ENCODE measurements around the gene CEP89. TPM values are rescaled to one million over a fixed set of nuclear protein-coding genes. Genes with fewer than 3 reads are reported as not detected.

The CEP89 gene
- total RNA-seq, 1 experiment from 2014 or later: 31.1 TPM

- no TSS peak for BruUV-seq (replicated peaks)
- Mint-ChIP-seq H3K27ac (ENCODE audit: unreplicated experiment) (no peak overlapping the region), H3K36me3 (ENCODE audit: insufficient read depth, unreplicated experiment) (no peaks in the 10 kb centered on the region), H3K4me1 (ENCODE audit: low read depth, unreplicated experiment) (peaks cover 9% of the 10 kb centered on the region), H3K27me3 (ENCODE audit: unreplicated experiment) (no peaks in the 10 kb centered on the region), H3K9me3 (ENCODE audit: low read depth, unreplicated experiment) (no peaks in the 10 kb centered on the region), H3K4me3 (ENCODE audit: low read depth, unreplicated experiment) (no peak overlapping the region)
- no peak for DNase-seq
- intact Hi-C loops (cut with micrococcal nuclease; ENCODE audit: unreplicated experiment): no loop called here
- CTCF ChIA-PET: no interaction called here
- no peak for TF ChIP-seq CTCF (IDR thresholded peaks at IDR 0.05; ENCODE audit: unreplicated experiment)
Measured at GRCh38 chr19:32866564-32867265, 105.0 kb downstream of the CEP89 start.

DNA sequence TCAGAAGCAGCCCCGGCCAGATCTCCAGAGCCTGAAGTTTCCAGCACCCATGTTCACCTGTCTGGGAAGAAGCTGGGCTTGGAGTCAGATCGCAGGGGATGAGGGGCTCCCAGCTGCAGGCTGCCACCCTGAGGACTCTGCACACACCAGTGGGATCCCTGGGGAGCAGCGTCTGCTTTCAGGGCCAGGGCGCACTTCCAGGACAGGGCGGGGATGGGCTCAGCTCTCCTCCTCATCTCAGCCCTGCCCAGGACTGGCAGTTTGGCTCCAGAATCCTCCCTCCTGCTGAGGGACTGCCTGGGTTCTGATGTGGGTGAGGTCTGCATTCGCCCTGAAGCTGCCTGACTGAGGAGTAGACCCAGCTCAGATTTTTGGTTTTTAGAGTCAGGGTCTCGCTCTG lies 105.7 kb downstream of the CEP89 start:
- no peak overlapping the region for H3K4me3 Mint-ChIP-seq (ENCODE audit: low read depth, unreplicated experiment)
- CTCF ChIA-PET: no interaction called here

GRCh38 chr19:32865326-32865725 lies 106.4 kb downstream of the CEP89 start:
- no peak for TF ChIP-seq CTCF (IDR thresholded peaks at IDR 0.05; ENCODE audit: unreplicated experiment)
- Mint-ChIP-seq H3K27me3 (ENCODE audit: unreplicated experiment) (no peaks in the 10 kb centered on the region), H3K4me1 (ENCODE audit: low read depth, unreplicated experiment) (peaks cover 9% of the 10 kb centered on the region), H3K9me3 (ENCODE audit: low read depth, unreplicated experiment) (no peaks in the 10 kb centered on the region), H3K4me3 (ENCODE audit: low read depth, unreplicated experiment) (no peak overlapping the region), H3K27ac (ENCODE audit: unreplicated experiment) (no peak overlapping the region), H3K36me3 (ENCODE audit: insufficient read depth, unreplicated experiment) (no peaks in the 10 kb centered on the region)
- BruUV-seq (replicated peaks): no TSS peak
- intact Hi-C loops (cut with micrococcal nuclease; ENCODE audit: unreplicated experiment): no loop called here
- CTCF ChIA-PET: interaction anchor here (0.7 kb wide), 1 partner anchor 46 kb away, joined by 5 read pairs; no protein-coding TSS in a partner anchor
- DNase-seq: no peak

More for the DNA sequence above, 105.7 kb downstream of the CEP89 start:
- intact Hi-C loops (cut with micrococcal nuclease; ENCODE audit: unreplicated experiment): no loop called here
- Mint-ChIP-seq H3K9me3 (ENCODE audit: low read depth, unreplicated experiment) (no peaks in the 10 kb centered on the region), H3K27me3 (ENCODE audit: unreplicated experiment) (no peaks in the 10 kb centered on the region), H3K4me1 (ENCODE audit: low read depth, unreplicated experiment) (peaks cover 9% of the 10 kb centered on the region), H3K36me3 (ENCODE audit: insufficient read depth, unreplicated experiment) (no peaks in the 10 kb centered on the region), H3K27ac (ENCODE audit: unreplicated experiment) (no peak overlapping the region)
- no peak for TF ChIP-seq CTCF (IDR thresholded peaks at IDR 0.05; ENCODE audit: unreplicated experiment)
- no peak for DNase-seq
- no TSS peak for BruUV-seq (replicated peaks)

DNA sequence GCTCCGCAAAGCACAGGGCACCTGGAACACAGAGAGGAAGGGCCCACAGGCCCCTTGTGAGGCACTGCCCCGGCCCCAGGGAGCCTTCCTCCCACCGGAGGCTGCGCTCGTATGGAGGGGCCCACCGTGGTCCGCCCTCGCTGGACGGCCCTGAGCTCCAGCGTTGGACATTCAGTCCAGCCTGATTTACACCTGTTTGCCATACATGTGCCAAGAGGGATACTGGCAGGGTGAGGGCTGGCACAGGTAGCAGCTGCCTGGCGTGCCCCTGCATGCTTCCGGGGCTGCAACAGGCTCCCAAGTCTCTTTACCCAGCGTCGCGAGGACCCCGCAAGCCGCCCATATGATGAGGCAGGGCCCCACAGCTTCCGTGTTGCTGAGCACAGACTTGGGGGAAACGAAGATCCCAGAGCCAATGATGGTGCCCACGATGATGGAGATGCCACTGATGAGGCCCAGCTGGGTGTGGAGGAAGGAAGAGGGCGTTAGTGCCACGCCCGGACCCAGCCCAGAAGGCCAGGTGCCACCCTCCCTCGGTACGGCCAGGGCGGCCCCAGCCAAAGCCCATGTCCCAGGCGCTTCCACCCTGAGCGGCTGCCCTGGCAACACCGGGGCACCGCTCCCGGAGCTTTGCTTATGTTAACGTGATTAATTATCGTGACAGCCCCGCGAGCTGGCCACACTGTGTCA lies 107.3 kb downstream of the CEP89 start:
- H3K27me3 Mint-ChIP-seq (ENCODE audit: unreplicated experiment): no peaks in the 10 kb centered on the region
- H3K4me3 Mint-ChIP-seq (ENCODE audit: low read depth, unreplicated experiment): no peak overlapping the region
- H3K27ac Mint-ChIP-seq (ENCODE audit: unreplicated experiment): no peak overlapping the region
- no peaks in the 10 kb centered on the region for H3K9me3 Mint-ChIP-seq (ENCODE audit: low read depth, unreplicated experiment)
- no peak for TF ChIP-seq CTCF (IDR thresholded peaks at IDR 0.05; ENCODE audit: unreplicated experiment)
- intact Hi-C loops (cut with micrococcal nuclease; ENCODE audit: unreplicated experiment): no loop called here
- no TSS peak for BruUV-seq (replicated peaks)
- no peak for DNase-seq
- peaks cover 4% of the 10 kb centered on the region for H3K4me1 Mint-ChIP-seq (ENCODE audit: low read depth, unreplicated experiment)
- no peaks in the 10 kb centered on the region for H3K36me3 Mint-ChIP-seq (ENCODE audit: insufficient read depth, unreplicated experiment)
- CTCF ChIA-PET: no interaction called here
